Central memory CD4-positive, alpha-beta T cell (primary cell): ENCODE data around the gene MAD1L1.

Experiments used
- DNase-seq: peaks from one replicate; pipeline ENCODE4 v3.0.0; 2022

Gene MAD1L1

GRCh38 chr7:1994931-1995330 lies 237.8 kb downstream of the MAD1L1 start:
- no peak for DNase-seq

- DNase-seq = no peak
These were observed 238.7 kb downstream of the MAD1L1 start for GRCh38 chr7:1993776-1994740.

GRCh38 chr7:1993031-1993695 lies 239.6 kb downstream of the MAD1L1 start:
- DNase-seq = no peak

- DNase-seq = no peak
These were observed 240.2 kb downstream of the MAD1L1 start for GRCh38 chr7:1992554-1992953.

- no peak for DNase-seq
These were observed 242.6 kb downstream of the MAD1L1 start for GRCh38 chr7:1990001-1990670.

GRCh38 chr7:1989049-1989860 lies 243.5 kb downstream of the MAD1L1 start:
- DNase-seq = no peak

- DNase-seq = no peak
These were observed 244.2 kb downstream of the MAD1L1 start for GRCh38 chr7:1988533-1988930.

- DNase-seq = no peak
These were observed 244.9 kb downstream of the MAD1L1 start for GRCh38 chr7:1987591-1988532.

- no peak for DNase-seq
These were observed 245.6 kb downstream of the MAD1L1 start for GRCh38 chr7:1987084-1987535.

GRCh38 chr7:1986366-1987083 lies 246.2 kb downstream of the MAD1L1 start:
- peak; percentile 33 for DNase-seq

- DNase-seq = no peak
These were observed 246.8 kb downstream of the MAD1L1 start for GRCh38 chr7:1985936-1986335.

GRCh38 chr7:1985042-1985441 lies 247.7 kb downstream of the MAD1L1 start:
- no peak for DNase-seq

GRCh38 chr7:1981878-1982230 lies 250.9 kb downstream of the MAD1L1 start:
- no peak for DNase-seq

- DNase-seq = no peak
These were observed 251.4 kb downstream of the MAD1L1 start for GRCh38 chr7:1981201-1981877.

- DNase-seq = no peak
These were observed 252.9 kb downstream of the MAD1L1 start for GRCh38 chr7:1979591-1980560.

- no peak for DNase-seq
These were observed 253.8 kb downstream of the MAD1L1 start for GRCh38 chr7:1978656-1979590.

GRCh38 chr7:1977876-1978441 lies 254.8 kb downstream of the MAD1L1 start:
- no peak for DNase-seq
